ENCODE measurements around the gene B4GALNT4. TPM values are rescaled to one million over a fixed set of nuclear protein-coding genes. Genes with fewer than 3 reads are reported as not detected.
"Not testable (repeated sequence)": the region's sequence is repeated elsewhere in the genome, so short reads cannot be mapped to it uniquely, and the experiment has no call there.

Gene B4GALNT4
- total RNA-seq, 1 donor from 2014 or later = 39.1 TPM

DNA sequence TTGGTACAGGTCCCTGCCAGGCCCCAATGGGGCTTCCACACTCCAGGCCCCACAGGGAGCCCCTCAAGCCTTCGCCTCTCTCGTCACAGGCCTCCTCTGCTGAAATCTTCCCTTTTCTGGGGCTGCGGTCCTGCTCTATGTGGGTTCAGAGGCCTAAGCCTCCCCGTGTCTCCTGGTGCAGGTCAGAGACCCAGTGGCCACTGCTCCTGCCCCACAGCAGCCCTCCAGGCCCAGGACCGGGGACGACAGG, 42.8 kb upstream of the B4GALNT4 start:
- H3K27ac Mint-ChIP-seq (ENCODE audit: unreplicated experiment) = no peak overlapping the region
- H3K4me1 Mint-ChIP-seq (ENCODE audit: low read depth) = peaks cover 8% of the 10 kb centered on the region
- no peaks in the 10 kb centered on the region for H3K36me3 Mint-ChIP-seq (ENCODE audit: low read depth)
- peak; percentile 72 for DNase-seq (ENCODE audit: low spot score)
- no peaks in the 10 kb centered on the region for H3K9me3 Mint-ChIP-seq (ENCODE audit: low read depth)
- H3K4me3 Mint-ChIP-seq (ENCODE audit: unreplicated experiment) = no peak overlapping the region
- no peak for TF ChIP-seq CTCF (IDR thresholded peaks at IDR 0.05)
- no peaks in the 10 kb centered on the region for H3K27me3 Mint-ChIP-seq (ENCODE audit: low read depth)

DNA sequence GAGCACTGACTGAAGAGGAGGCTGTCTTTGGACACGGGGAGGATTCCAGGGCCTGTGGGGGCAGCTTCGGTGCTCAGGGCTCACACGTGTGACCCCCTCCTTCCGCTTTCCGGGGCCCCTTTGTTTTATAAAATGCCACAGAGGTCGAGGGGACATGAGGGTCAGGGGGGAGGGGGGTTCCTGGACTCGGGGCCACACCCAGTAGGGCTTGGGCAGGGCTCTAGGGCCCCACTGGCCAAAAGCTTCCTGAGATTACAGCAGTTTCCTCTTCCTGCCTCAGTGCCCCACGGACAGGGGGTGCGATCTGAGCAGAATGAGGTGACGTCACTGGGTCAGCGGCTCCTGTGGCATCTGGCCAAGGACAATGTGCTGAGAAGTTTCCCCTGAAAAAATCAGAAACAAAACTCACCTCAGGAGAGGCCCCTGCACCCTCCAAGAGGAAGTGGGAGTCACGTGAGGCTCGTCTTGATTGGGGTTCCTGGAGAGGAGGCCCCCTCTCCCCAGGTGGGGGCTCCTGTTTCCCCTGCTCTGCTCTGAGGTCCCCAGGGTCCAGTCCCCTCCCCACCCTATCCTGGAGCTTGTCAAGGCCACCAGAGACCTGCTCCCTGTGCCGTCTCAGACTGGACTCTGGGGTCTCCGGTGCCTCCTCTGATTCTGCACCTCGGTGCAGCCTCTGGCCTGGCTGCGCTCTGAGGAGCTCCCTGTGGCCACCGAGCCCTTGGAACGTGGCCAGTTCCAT, 42.3 kb upstream of the B4GALNT4 start:
- no peaks in the 10 kb centered on the region for H3K27me3 Mint-ChIP-seq (ENCODE audit: low read depth)
- H3K9me3 Mint-ChIP-seq (ENCODE audit: low read depth) = no peaks in the 10 kb centered on the region
- peak; percentile 68 for DNase-seq (ENCODE audit: low spot score)
- H3K4me3 Mint-ChIP-seq (ENCODE audit: unreplicated experiment) = no peak overlapping the region
- no peaks in the 10 kb centered on the region for H3K36me3 Mint-ChIP-seq (ENCODE audit: low read depth)
- H3K4me1 Mint-ChIP-seq (ENCODE audit: low read depth) = peaks cover 8% of the 10 kb centered on the region
- no peak overlapping the region for H3K27ac Mint-ChIP-seq (ENCODE audit: unreplicated experiment)
- no peak for TF ChIP-seq CTCF (IDR thresholded peaks at IDR 0.05)

GRCh38 chr11:327581-327923, 41.7 kb upstream of the B4GALNT4 start:
- no peak overlapping the region for H3K4me3 Mint-ChIP-seq (ENCODE audit: unreplicated experiment)
- H3K4me1 Mint-ChIP-seq (ENCODE audit: low read depth) = peaks cover 8% of the 10 kb centered on the region
- peak; percentile 27 for DNase-seq (ENCODE audit: low spot score)
- TF ChIP-seq CTCF (IDR thresholded peaks at IDR 0.05) = no peak
- H3K36me3 Mint-ChIP-seq (ENCODE audit: low read depth) = no peaks in the 10 kb centered on the region
- H3K27me3 Mint-ChIP-seq (ENCODE audit: low read depth) = no peaks in the 10 kb centered on the region
- no peak overlapping the region for H3K27ac Mint-ChIP-seq (ENCODE audit: unreplicated experiment)
- H3K9me3 Mint-ChIP-seq (ENCODE audit: low read depth) = no peaks in the 10 kb centered on the region

- H3K4me1 Mint-ChIP-seq (ENCODE audit: low read depth) = peaks cover 8% of the 10 kb centered on the region
- peak; percentile 51 for DNase-seq (ENCODE audit: low spot score)
- H3K36me3 Mint-ChIP-seq (ENCODE audit: low read depth) = no peaks in the 10 kb centered on the region
- TF ChIP-seq CTCF (IDR thresholded peaks at IDR 0.05) = no peak
- no peak overlapping the region for H3K27ac Mint-ChIP-seq (ENCODE audit: unreplicated experiment)
- no peaks in the 10 kb centered on the region for H3K27me3 Mint-ChIP-seq (ENCODE audit: low read depth)
- no peak overlapping the region for H3K4me3 Mint-ChIP-seq (ENCODE audit: unreplicated experiment)
- no peaks in the 10 kb centered on the region for H3K9me3 Mint-ChIP-seq (ENCODE audit: low read depth)
Measured at GRCh38 chr11:328012-328411, 41.3 kb upstream of the B4GALNT4 start.

- DNase-seq (ENCODE audit: low spot score) = peak; percentile 9
- H3K36me3 Mint-ChIP-seq (ENCODE audit: low read depth); H3K27me3 Mint-ChIP-seq (ENCODE audit: low read depth); H3K27ac Mint-ChIP-seq (ENCODE audit: unreplicated experiment); H3K9me3 Mint-ChIP-seq (ENCODE audit: low read depth); H3K4me1 Mint-ChIP-seq (ENCODE audit: low read depth); H3K4me3 Mint-ChIP-seq (ENCODE audit: unreplicated experiment): not testable (repeated sequence)
Measured at GRCh38 chr11:328516-329100, 40.7 kb upstream of the B4GALNT4 start.

GRCh38 chr11:329886-330253, 39.4 kb upstream of the B4GALNT4 start:
- no peaks in the 10 kb centered on the region for H3K9me3 Mint-ChIP-seq (ENCODE audit: low read depth)
- H3K27me3 Mint-ChIP-seq (ENCODE audit: low read depth) = no peaks in the 10 kb centered on the region
- DNase-seq (ENCODE audit: low spot score) = peak; percentile 9
- no peak for TF ChIP-seq CTCF (IDR thresholded peaks at IDR 0.05)
- H3K4me3 Mint-ChIP-seq (ENCODE audit: unreplicated experiment) = no peak overlapping the region
- H3K27ac Mint-ChIP-seq (ENCODE audit: unreplicated experiment) = no peak overlapping the region
- H3K36me3 Mint-ChIP-seq (ENCODE audit: low read depth) = no peaks in the 10 kb centered on the region
- peaks cover 12% of the 10 kb centered on the region for H3K4me1 Mint-ChIP-seq (ENCODE audit: low read depth)
